ENCODE data around the gene C1orf174.

Gene C1orf174

GRCh38 chr1:3893190-3893589 is 6.9 kb downstream of the C1orf174 start:
- no peak for DNase-seq

- no peak for DNase-seq
Observed at GRCh38 chr1:3892748-3893147, 7.3 kb downstream of the C1orf174 start.

- DNase-seq = no peak
Observed at GRCh38 chr1:3891329-3891865, 8.7 kb downstream of the C1orf174 start.

GRCh38 chr1:3890389-3891328 is 9.4 kb downstream of the C1orf174 start:
- DNase-seq = no peak

DNA sequence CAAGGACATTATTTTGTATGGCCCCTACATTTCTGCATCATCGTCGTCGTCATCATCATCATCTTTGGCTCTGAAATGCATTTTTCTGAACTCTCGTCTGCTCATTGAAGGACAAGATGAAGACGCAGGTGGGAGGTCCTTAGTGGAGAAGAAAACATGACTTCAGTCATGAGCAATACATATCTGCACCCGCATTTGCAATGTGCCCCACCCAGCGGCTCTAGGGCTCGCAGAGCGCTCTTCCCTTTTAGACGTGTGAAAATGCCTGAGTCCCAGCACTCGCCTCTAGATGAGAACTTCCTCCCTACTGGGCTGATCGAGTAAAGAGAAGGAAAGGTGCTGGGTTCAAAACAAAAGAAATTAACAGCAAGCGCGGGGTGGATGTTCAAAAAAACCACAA is 10.1 kb downstream of the C1orf174 start:
- DNase-seq = no peak

GRCh38 chr1:3888301-3888700 is 11.8 kb downstream of the C1orf174 start:
- no peak for DNase-seq

DNA sequence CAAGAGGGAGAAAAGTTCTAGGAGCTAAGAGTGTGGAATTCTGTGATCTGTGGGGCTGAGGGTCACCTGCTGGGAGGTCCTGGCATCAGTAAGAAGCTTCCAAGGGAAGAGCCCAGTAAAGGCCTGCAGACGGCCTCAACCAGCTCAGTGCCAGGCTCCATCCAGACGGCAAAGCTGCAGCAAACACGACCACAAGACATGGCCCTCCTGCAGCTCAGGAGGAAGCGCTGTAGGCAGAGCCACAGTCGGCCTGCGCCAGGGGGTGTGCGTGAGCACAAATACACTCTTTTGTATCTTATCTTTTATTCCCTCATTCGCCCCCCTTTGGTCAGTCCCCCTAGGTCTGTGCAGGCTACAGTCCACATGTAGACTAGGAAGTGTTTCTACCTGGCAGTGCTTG is 13.4 kb downstream of the C1orf174 start:
- no peak for DNase-seq

DNA sequence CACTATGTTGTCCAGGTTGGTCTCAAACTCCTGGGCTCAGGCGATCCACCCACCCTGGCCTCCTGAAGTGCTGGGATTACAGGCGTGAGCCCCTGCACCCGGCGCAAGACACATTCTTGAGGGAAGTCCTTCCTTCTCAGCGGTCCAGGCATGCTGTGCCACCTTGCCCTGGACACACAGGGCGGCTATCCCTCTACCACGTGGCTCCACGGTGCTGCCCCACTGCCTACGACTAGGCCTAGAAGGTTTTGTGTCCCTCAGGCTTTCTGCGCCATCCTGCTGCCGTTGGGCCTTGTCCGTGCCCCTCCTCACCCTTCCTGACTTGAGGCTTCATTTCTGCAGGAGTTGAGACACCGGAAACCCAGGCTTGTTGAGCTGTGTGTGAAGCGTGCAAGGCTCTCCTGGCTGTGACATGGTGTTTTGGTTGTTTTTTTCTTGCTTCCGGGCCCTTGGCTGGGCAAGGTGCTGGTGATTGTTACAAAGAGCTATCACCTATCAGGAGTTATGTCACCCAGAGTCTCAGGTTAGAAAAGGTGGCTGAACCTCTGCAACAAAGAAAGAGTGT is 13.9 kb downstream of the C1orf174 start:
- no peak for DNase-seq

DNA sequence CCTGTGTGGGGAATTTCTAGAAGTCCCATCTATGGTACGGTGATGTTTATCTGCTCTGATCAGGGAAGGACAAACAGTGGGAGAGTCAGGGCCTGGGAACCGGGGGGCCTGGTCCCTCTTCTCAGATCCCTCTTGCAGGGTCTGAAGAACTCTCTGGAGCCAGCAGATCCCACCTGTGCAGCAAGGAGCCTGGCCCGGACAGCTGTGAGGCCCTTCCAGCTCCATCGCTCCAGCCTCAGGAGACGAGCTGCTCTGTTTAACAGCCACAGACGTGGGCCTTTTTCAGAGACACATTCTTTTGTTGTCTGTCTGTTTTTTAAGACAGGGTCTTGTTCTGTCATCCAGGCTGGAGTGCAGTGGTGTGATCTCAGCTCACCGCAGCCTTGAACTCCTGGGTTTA is 14.5 kb downstream of the C1orf174 start:
- no peak for DNase-seq

DNA sequence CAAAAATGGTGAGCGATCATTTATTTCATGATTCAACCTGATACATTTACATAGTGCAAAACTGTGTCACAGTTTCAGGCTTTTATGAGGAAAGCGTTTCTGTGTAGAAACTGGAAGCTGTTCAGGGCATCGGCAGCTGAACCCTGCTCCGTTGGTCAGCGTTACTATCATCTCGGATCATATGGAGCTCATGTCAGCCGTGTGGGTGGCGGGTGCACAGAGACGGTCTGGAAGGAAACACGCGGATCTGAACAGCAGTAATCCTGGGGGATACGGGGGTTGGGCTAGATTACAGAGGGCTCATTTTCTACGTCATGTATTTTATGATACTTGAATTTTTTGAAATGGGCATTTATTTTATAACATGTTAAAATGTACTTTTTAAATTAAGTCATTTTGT is 15.1 kb downstream of the C1orf174 start:
- no peak for DNase-seq

- no peak for DNase-seq
Observed at GRCh38 chr1:3883194-3883925, 16.7 kb downstream of the C1orf174 start.

GRCh38 chr1:3881193-3881480 is 18.9 kb downstream of the C1orf174 start:
- no peak for DNase-seq

- DNase-seq = no peak
Observed at GRCh38 chr1:3880429-3881192, 19.5 kb downstream of the C1orf174 start.

- DNase-seq = no peak
Observed at GRCh38 chr1:3879787-3880428, 20.2 kb downstream of the C1orf174 start.

DNA sequence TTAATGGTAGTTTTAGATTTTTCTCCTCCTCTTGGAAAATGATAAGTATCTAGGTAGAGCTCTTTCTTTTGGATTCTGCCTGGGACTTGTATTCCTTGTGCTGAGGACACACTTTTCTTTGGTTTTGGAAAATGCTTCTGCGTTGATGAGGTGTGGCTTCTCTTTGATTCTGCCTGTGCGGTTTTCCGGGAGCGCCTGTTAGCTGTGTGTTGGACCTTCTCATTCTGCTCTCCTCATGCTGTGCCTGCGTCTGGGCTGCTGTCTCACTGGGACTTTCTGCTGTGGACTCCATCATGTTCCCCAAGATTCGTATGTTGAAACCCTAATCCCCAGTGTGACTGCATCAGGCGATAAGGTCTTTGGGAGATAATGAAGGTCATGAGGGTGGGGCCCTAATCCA is 21.0 kb downstream of the C1orf174 start:
- no peak for DNase-seq

DNA sequence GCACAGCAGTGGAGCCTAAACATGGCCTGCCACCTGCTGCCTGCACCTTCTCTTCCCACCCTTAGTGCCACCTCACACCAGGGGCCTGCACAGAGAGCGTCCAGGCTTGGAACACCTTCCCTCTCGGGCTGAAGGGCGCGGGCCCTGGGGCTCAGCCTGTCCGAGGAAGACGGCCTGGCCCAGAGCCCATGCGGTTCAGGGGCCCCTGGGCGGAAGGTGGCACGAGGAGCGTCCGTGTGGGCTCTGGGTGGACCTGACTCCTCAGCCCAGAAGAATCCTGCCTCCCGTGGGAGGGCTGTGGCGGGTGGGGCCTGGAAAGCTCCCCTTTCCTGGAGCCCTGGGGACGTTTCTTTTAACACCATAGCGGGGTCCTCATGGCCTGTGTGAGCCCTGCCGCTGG is 23.4 kb downstream of the C1orf174 start:
- DNase-seq = no peak

- DNase-seq = no peak
Observed at GRCh38 chr1:3874736-3875135, 25.3 kb downstream of the C1orf174 start.

DNA sequence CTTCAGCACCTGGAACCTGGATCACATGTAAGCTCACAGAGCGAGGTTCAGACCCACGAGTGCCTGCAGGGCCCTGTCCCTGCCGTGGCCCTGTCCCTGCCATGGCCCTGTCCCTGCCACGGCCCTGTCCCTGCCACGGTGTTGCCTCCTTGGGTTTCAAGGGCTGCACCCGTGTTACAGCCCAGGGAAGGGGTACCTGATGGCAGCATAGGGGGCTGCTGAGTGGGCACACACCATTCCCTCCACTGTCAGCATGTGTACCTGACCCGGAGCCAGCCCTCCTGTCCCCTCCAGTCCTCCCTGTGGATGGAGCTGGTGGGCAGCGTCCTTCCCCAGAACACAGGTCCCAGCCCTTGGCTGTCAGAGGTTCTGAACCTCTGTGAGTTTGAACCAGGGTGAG is 27.5 kb downstream of the C1orf174 start:
- DNase-seq = no peak

DNA sequence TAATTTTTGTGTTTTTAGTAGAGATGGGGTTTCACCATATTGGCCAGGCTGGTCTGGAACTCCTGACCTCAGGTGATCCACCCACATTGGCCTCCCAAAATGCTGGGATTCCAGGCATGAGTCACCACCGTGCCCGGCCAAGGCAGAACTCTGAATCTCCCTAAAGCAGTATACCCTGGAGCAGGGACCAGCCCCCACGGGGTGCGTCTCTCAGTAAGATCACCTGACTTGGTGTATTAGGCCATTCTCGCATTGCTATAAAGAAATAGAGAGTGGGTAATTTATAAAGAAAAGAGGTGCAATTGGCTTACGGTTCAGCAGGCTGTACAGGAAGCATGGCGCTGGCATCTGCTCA is 28.6 kb downstream of the C1orf174 start:
- no peak for DNase-seq

- no peak for DNase-seq
Observed at GRCh38 chr1:3869751-3870301, 30.2 kb downstream of the C1orf174 start.

GRCh38 chr1:3868464-3869006 is 31.5 kb downstream of the C1orf174 start:
- no peak for DNase-seq

DNA sequence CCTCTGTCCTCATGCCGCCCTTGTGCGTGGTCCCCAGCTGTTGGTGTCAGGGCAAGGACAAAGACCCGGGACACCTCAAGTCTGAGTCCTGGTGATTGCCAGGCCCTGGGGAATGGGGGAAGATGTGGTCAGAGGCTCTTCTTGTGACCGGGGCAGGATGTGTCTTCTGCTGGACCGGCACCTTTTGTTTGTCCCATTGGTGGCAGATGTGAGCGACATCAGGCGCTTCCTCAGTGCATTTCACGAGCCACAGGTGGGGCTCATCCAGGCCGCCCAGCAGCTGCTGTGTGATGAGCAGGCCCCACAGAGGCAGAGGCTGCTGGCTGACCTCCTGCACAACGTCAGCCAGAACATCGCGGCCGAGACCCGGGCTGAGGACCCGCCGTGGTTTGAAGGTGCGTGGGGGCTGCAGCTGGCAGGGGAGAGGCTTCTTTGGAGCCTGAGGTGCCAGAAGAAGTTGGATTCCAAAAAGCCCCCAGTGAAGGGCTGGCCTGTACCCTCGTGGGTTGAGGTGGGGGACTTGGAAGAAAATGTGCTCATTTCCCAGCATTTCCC is 34.4 kb downstream of the C1orf174 start:
- DNase-seq = no peak

All from T-helper 9 cell (primary cell).